ENCODE measurements around the gene LRRC8B. TPM values are rescaled to one million over a fixed set of nuclear protein-coding genes. Genes with fewer than 3 reads are reported as not detected.

LRRC8B gene
- total RNA-seq, 4 donors from 2014 or later: 12.2 to 16.3 (median 13.8) TPM

DNA sequence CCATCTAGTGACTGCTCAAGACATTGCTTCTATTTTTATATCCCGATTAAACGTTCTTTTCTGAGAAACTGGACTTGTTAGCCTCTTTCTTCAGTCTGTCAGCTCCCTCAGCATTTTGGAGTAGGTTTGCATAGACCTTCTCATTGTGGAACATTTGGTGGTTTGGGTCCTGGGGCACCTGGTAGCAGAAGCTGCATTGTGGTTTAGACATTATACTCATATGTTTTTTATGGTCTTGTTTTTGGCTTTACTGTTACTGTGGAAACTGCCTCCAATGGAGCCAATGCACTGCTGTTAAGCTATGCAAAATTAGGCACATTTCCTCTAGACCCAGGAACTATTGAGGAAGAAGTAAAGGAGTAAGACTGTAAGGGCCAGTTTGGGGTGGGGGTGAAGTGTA lies 36.7 kb upstream of the LRRC8B start:
- TF ChIP-seq, protein P1, sequence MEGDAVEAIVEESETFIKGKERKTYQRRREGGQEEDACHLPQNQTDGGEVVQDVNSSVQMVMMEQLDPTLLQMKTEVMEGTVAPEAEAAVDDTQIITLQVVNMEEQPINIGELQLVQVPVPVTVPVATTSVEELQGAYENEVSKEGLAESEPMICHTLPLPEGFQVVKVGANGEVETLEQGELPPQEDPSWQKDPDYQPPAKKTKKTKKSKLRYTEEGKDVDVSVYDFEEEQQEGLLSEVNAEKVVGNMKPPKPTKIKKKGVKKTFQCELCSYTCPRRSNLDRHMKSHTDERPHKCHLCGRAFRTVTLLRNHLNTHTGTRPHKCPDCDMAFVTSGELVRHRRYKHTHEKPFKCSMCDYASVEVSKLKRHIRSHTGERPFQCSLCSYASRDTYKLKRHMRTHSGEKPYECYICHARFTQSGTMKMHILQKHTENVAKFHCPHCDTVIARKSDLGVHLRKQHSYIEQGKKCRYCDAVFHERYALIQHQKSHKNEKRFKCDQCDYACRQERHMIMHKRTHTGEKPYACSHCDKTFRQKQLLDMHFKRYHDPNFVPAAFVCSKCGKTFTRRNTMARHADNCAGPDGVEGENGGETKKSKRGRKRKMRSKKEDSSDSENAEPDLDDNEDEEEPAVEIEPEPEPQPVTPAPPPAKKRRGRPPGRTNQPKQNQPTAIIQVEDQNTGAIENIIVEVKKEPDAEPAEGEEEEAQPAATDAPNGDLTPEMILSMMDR (IDR thresholded peaks at IDR 0.05; ENCODE audit: low read depth): no peak

DNA sequence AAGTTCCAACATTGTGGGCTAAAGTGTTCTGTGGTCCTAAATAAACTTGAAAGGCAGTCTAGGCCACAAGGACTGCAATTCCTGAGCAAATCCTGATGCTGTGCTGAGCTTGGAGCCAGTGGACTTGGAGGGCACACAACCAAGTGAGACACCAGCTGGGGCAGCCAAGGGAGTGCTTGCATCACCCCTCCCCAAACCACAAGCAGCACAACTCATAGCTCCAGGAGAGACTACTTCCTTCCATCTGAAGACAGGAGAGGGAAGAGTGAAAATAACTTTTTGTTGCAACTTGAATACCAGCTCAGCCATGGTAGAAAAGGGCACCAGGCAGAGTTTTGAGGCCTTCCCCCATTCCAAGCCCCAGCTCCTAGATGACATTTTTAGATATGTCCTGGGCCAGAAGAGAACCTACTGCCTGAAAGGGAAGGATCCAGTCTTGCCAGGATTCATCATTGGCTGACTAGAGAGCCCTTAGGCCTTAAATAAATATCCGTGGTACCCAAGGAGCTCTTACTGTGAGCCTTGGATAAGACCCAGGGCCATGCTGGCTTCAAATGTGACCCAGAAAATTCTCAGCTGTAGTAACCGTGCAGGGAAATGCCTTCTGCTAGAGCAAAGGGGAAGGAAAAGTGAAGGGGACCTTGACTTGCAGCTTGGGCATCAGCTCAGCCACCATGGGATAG lies 35.4 kb upstream of the LRRC8B start:
- TF ChIP-seq, protein P1 (IDR thresholded peaks at IDR 0.05; ENCODE audit: low read depth): no peak

DNA sequence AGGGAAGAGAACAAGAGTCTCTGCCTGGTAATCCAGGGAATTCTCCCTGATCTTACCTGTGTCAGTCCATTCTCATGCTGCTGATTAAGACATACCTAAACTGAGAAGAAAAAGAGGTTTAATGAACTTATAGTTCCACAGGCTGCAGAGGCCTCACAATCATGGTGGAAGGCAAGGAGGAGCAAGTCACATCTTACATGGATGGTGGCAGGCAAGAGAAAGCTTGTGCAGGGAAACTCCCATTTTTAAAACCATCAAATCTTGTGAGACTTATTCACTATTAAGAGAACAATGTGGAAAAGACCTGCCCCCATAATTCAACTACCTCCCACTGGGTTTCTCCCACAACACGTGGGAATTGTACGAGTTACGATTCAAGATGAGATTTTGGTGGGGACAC lies 34.2 kb upstream of the LRRC8B start:
- TF ChIP-seq, protein P1 (IDR thresholded peaks at IDR 0.05; ENCODE audit: low read depth): no peak

DNA sequence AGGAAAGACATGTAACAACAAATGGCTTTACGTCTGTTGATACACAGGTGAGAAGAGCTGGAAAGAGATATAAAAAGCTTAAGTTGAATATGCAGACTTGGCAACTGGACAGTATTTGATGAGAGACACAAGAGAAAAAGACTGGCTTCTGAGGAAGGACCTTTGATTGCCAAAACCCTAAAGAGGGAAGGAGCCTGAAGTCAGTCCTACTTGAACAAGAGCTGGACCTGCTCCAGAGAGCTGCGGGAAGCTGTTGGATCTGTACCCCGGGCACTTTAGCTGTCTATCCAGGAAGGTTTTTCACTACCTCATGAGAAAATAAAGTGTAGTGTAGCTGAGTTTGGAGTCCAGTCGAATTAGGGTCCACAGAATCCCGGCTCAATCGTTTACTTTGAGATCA lies 25.3 kb upstream of the LRRC8B start:
- TF ChIP-seq, protein P1 (IDR thresholded peaks at IDR 0.05; ENCODE audit: low read depth): no peak

DNA sequence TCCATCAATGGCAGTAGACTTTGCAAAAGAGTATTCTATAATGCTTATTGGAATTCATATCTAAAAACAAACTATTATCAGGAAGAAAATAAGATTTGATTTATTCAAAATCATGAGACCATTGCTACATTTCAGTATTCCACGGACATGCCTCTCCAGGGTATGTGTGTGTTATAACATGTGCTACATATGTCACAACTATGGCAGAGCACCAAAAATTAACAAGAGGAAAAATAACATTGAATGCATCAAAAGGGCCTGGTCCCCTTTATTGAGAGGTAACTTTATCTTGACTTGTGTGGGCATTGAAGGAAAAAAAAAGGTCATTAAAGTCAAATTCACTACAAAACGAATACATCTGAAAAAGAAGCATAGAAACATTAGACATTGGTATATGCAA lies 22.6 kb upstream of the LRRC8B start:
- TF ChIP-seq, protein P1 (IDR thresholded peaks at IDR 0.05; ENCODE audit: low read depth): no peak

DNA sequence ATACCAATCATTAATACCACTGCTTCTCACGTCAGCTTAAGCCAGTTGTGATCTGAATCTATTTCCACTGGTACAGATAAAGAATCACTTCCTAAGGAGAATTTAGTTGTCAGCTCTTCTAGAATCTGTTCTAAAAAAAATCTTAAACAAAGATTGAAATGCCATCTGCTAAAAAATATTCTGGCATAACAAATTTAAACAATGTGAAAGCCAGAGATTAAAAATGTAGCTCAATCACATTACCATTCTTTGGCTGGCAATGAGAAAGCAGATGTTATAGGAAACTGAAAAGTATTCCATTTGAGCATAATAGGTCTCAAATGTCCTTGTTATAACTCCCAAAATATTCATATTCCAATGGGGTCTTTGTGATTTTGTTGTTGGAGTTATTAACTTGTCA lies 21.7 kb upstream of the LRRC8B start:
- TF ChIP-seq, protein P1 (IDR thresholded peaks at IDR 0.05; ENCODE audit: low read depth): no peak

DNA sequence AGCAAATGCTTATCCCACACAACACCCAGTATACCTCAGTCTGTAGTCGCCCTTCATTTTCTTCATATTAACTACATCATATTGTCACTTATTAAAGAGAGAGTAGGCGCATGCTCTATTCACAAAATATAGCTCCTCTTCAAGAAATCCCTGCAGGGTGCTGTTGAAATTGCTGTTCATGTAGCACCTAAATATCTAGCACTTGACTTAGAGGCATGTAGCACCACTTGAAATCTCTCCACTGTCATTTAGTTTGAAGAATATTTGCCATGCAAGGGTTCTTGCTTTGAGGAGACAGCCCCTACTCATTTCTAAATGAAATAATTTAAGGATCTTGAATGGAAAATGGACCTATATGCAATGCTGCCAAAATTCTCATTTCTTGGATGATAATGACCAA lies 20.9 kb upstream of the LRRC8B start:
- TF ChIP-seq, protein P1 (IDR thresholded peaks at IDR 0.05; ENCODE audit: low read depth): no peak

All from subcutaneous adipose tissue (tissue), 4 donors.